MM.1S (cell line): ENCODE measurements around the gene SRSF8.
"Not testable (repeated sequence)": the region's sequence is repeated elsewhere in the genome, so short reads cannot be mapped to it uniquely, and the experiment has no call there.

Experiments used
- DNase-seq: peaks from one replicate; pipeline ENCODE4 v3.0.0-alpha.2; 2015
- H2AFZ ChIP-seq: fragments of 300-600 bp; sonication (generic); 2 replicates; pipeline ENCODE4 v1.6.0; 2016; ENCODE audit warnings: antibody characterized with exemption, low read length
- H3F3A ChIP-seq: fragments of 300-600 bp; sonication (generic); 2 replicates; pipeline ENCODE4 v1.6.1; 2016; ENCODE audit warnings: mild to moderate bottlenecking, antibody characterized with exemption, low read length, moderate library complexity, mixed read lengths; ENCODE audit not compliant: insufficient read depth
- H3K27ac ChIP-seq: fragments of 300-600 bp; sonication (generic); 2 replicates; pipeline ENCODE4 v1.5.1; 2016; ENCODE audit warnings: mild to moderate bottlenecking, low read length
- H3K27me3 ChIP-seq: fragments of 300-600 bp; sonication (generic); replicated peaks from 2 replicates; pipeline ENCODE4 v1.6.0; 2016; ENCODE audit warnings: low read length; ENCODE audit not compliant: insufficient read depth
- H3K36me3 ChIP-seq: fragments of 300-600 bp; sonication (generic); replicated peaks from 2 replicates; pipeline ENCODE4 v1.6.1; 2016; ENCODE audit warnings: mild to moderate bottlenecking, low read length, mixed read lengths; ENCODE audit not compliant: insufficient read depth
- H3K4me1 ChIP-seq: fragments of 300-600 bp; sonication (generic); 2 replicates; pipeline ENCODE4 v1.6.1; 2016; ENCODE audit warnings: low read length, mixed read lengths
- H3K4me2 ChIP-seq: fragments of 300-600 bp; sonication (generic); 2 replicates; pipeline ENCODE4 v1.6.0; 2016; ENCODE audit warnings: low read depth, low read length
- H3K4me3 ChIP-seq: fragments of 300-600 bp; sonication (generic); 2 replicates; pipeline ENCODE4 v1.5.1; 2016; ENCODE audit warnings: low read length, mixed read lengths
- H3K79me2 ChIP-seq: fragments of 300-600 bp; sonication (generic); 2 replicates; pipeline ENCODE4 v1.6.1; 2016; ENCODE audit warnings: mixed run types, low read length, mixed read lengths
- H3K9ac ChIP-seq: fragments of 300-600 bp; sonication (generic); 2 replicates; pipeline ENCODE4 v1.6.1; 2016; ENCODE audit warnings: low read length, mixed read lengths
- H3K9me2 ChIP-seq: fragments of 300-600 bp; sonication (generic); replicated peaks from 2 replicates; pipeline ENCODE4 v1.6.1; 2016; ENCODE audit warnings: mild to moderate bottlenecking, low read length, mixed read lengths; ENCODE audit not compliant: insufficient read depth
- H3K9me3 ChIP-seq: fragments of 300-600 bp; sonication (generic); replicated peaks from 2 replicates; pipeline ENCODE4 v1.6.1; 2016; ENCODE audit warnings: mild to moderate bottlenecking, low read length, mixed read lengths; ENCODE audit not compliant: insufficient read depth
- H4K20me1 ChIP-seq: fragments of 300-600 bp; sonication (generic); 2 replicates; pipeline ENCODE4 v1.6.1; 2016; ENCODE audit warnings: mild to moderate bottlenecking, low read length, moderate library complexity, mixed read lengths; ENCODE audit not compliant: insufficient read depth
- CTCF ChIP-seq: fragments of 300-600 bp; sonication (generic); IDR thresholded peaks from 2 replicates; pipeline ENCODE4 v1.5.1; 2016; ENCODE audit warnings: antibody characterized with exemption, low read length, mixed read lengths
- EZH2 ChIP-seq: fragments of 300-600 bp; sonication (generic); optimal IDR thresholded peaks from 2 replicates; pipeline ENCODE3; 2017; ENCODE audit warnings: low read depth, mild to moderate bottlenecking, antibody characterized with exemption, low read length, mixed read lengths
- EZH2phosphoT487 ChIP-seq: fragments of 300-600 bp; sonication (generic); IDR thresholded peaks from 2 replicates; pipeline ENCODE4 v1.6.1; 2018; ENCODE audit warnings: antibody characterized with exemption, low read length

SRSF8 gene

DNA sequence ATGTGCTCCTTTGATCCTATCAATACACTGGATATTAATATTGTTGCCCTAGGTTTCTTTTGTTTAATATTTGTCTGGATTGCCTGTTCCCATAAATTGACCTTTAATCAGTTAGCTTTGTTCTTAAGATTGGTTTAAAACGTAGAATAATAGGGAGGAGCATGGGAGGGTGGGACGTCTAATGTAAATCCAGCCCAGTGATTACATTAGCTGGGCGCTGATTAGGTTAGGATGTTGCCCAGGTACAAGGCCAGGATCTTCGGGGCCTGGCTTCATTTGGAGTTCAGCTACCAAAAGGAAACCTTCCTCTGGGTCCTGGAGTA lies at the start of gene SRSF8:
TSS of gene SRSF8 (plus strand) at position 204 of the 323 bp plus-strand sequence. CDS start 308 bp downstream, outside the sequence.
- TF ChIP-seq EZH2: no peak
- no peak for TF ChIP-seq EZH2phosphoT487
- no peak for TF ChIP-seq CTCF
- no peaks in the 10 kb centered on the region for H3K9me2 ChIP-seq
- DNase-seq: peak; percentile 67
- H3K9ac ChIP-seq: peak within 1 kb of the TSS; percentile 98
- peak within 1 kb of the TSS; percentile 89 for H3K27ac ChIP-seq
- H3K9me3 ChIP-seq: no peaks in the 10 kb centered on the region
- H3F3A ChIP-seq: peaks cover 28% of the 10 kb centered on the region
- no peaks in the 10 kb centered on the region for H4K20me1 ChIP-seq
- peak within 1 kb of the TSS; percentile 85 for H2AFZ ChIP-seq
- peaks cover 40% of the 10 kb centered on the region for H3K79me2 ChIP-seq
- H3K27me3 ChIP-seq: no peaks in the 10 kb centered on the region
- no peaks in the 10 kb centered on the region for H3K4me1 ChIP-seq
- peak within 1 kb of the TSS; percentile 86 for H3K4me2 ChIP-seq
- no peaks in the 10 kb centered on the region; the same call in 1 of the 2 replicates for H3K36me3 ChIP-seq
- H3K4me3 ChIP-seq: peak within 1 kb of the TSS; percentile 100

DNA sequence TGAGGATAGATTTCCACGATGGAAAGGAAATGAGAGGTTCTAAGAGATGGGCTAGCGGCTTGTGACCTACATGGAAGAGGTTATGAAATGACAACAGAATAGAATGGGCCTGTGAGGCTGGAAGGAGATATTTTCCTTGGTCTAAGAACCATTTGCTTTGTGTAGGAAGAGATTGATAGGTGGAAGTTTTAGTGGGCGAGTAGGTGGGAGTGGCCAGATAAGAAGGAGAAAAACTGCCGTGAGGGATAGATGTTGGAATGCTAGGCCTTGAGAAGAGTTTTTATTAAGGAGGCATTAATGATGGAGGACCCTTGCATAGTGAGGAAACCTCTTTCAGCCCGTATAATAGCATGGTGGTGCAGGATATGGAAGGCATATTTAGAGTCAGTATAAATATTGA lies 45.3 kb upstream of the SRSF8 start:
- not testable (repeated sequence) for H3K9me3 ChIP-seq, H3K4me3 ChIP-seq, H3K9me2 ChIP-seq

GRCh38 chr11:95024958-95025357 lies 41.8 kb upstream of the SRSF8 start, which contains the start of gene KDM4E:
Gene KDM4E, plus strand, starts transcription at chr11:95025258. Its CDS starts 300 bp downstream, at chr11:95025558.
- H3K9me3 ChIP-seq: no peaks in the 10 kb centered on the region
- H3K27ac ChIP-seq: no peak within 1 kb of the TSS
- no peaks in the 10 kb centered on the region for H3K4me1 ChIP-seq
- no peak within 1 kb of the TSS for H3K9ac ChIP-seq
- DNase-seq: no peak
- H3K79me2 ChIP-seq: no peaks in the 10 kb centered on the region
- H4K20me1 ChIP-seq: no peaks in the 10 kb centered on the region
- no peaks in the 10 kb centered on the region for H3F3A ChIP-seq
- no peak within 1 kb of the TSS for H3K4me3 ChIP-seq
- H3K27me3 ChIP-seq: no peaks in the 10 kb centered on the region
- H2AFZ ChIP-seq: no peak within 1 kb of the TSS
- no peak within 1 kb of the TSS for H3K4me2 ChIP-seq
- H3K9me2 ChIP-seq: no peaks in the 10 kb centered on the region
- no peaks in the 10 kb centered on the region for H3K36me3 ChIP-seq
- TF ChIP-seq EZH2phosphoT487 (no peak), CTCF (no peak), EZH2 (no peak)

More for the DNA sequence above, 45.3 kb upstream of the SRSF8 start:
- H3K27ac ChIP-seq, H3K79me2 ChIP-seq, H3K4me1 ChIP-seq, H4K20me1 ChIP-seq, H3K36me3 ChIP-seq, H2AFZ ChIP-seq, H3K4me2 ChIP-seq, H3K9ac ChIP-seq, H3F3A ChIP-seq, DNase-seq, H3K27me3 ChIP-seq: not testable (repeated sequence)

DNA sequence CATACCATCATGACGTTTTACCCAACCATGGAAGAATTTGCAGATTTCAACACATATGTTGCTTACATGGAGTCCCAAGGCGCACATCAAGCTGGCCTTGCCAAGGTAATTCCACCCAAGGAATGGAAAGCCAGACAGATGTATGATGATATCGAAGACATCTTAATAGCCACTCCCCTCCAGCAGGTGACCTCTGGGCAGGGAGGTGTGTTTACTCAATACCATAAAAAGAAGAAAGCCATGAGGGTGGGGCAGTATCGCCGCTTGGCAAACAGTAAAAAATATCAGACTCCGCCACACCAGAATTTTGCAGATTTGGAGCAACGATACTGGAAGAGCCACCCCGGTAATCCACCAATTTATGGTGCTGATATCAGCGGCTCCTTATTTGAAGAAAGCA lies 41.1 kb upstream of the SRSF8 start:
- not testable (repeated sequence) for H3K9me2 ChIP-seq, H3K27ac ChIP-seq, H3K36me3 ChIP-seq, H3K4me2 ChIP-seq, DNase-seq, H2AFZ ChIP-seq, H3K27me3 ChIP-seq, H3K4me1 ChIP-seq, H4K20me1 ChIP-seq, H3K4me3 ChIP-seq, H3K9me3 ChIP-seq, H3K9ac ChIP-seq, H3F3A ChIP-seq, H3K79me2 ChIP-seq
